Suprapubic skin (tissue), 4 donors: ENCODE measurements around the gene CNNM4.

Experiments used
- POLR2A ChIP-seq, 2 donors: fragments of 450-650 bp; IDR thresholded peaks; one replicate each; pipeline ENCODE4 v1.6.1; 2017; ENCODE audit warnings: antibody characterized with exemption in 2 of 2, mild to moderate bottlenecking in 2 of 2, moderate library complexity in 2 of 2
- POLR2AphosphoS5 ChIP-seq, 3 donors: sonication (generic); formaldehyde crosslinking; IDR thresholded peaks; one replicate each; pipeline ENCODE4 v1.6.1; 2017; ENCODE audit warnings: antibody characterized with exemption in 3 of 3
- TF ChIP-seq, protein P1 (sequence below), 2 donors: fragments of 200-600 bp in 1 of 2; fragments of 450-650 bp in 1 of 2; sonication (generic) in 1 of 2; IDR thresholded peaks; one replicate each; pipeline ENCODE4 v1.5.1; 2016 to 2019; ENCODE audit warnings: antibody characterized with exemption in 2 of 2, mild to moderate bottlenecking in 1 of 2, moderate library complexity in 1 of 2

DNA sequence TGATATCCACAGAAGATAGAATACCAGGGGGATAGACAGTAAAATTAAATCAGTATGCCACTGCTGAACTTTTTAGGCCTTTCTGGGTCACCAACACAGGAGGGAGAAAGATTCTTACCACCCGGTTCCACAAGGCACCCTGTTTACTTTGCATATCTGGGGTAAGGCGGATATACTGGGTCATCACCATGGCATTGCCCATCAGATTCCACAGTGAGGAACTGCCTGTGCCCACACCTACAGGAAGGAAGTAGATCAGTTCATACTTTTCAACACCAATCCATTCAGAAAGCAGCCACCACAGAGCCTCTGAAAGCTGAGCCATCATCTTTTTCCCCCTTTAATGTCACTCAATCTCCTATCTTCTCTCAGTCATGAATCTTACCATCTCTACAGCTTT is 22.9 kb upstream of the CNNM4 start:
- TF ChIP-seq POLR2A (IDR thresholded peaks at IDR 0.05), result no peak
- TF ChIP-seq, protein P1, sequence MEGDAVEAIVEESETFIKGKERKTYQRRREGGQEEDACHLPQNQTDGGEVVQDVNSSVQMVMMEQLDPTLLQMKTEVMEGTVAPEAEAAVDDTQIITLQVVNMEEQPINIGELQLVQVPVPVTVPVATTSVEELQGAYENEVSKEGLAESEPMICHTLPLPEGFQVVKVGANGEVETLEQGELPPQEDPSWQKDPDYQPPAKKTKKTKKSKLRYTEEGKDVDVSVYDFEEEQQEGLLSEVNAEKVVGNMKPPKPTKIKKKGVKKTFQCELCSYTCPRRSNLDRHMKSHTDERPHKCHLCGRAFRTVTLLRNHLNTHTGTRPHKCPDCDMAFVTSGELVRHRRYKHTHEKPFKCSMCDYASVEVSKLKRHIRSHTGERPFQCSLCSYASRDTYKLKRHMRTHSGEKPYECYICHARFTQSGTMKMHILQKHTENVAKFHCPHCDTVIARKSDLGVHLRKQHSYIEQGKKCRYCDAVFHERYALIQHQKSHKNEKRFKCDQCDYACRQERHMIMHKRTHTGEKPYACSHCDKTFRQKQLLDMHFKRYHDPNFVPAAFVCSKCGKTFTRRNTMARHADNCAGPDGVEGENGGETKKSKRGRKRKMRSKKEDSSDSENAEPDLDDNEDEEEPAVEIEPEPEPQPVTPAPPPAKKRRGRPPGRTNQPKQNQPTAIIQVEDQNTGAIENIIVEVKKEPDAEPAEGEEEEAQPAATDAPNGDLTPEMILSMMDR (IDR thresholded peaks at IDR 0.05), result no peak
- TF ChIP-seq POLR2AphosphoS5 (IDR thresholded peaks at IDR 0.05), result no peak
